Naive B cell (primary cell): Measurements from ENCODE around the gene KDSR. TPM values are rescaled to one million over a fixed set of nuclear protein-coding genes. Genes with fewer than 3 reads are reported as not detected.

ENCODE experiments used
- ATAC-seq, 2 donors: fragments of 150-1000 bp; cut with Tn5 transposase; 2 replicates each; pipeline ENCODE4 v1.10.0; 2021; ENCODE audit warnings: low read depth in 2 of 2, mild to moderate bottlenecking in 2 of 2, moderate library complexity in 2 of 2
- DNase-seq: peaks from one replicate; pipeline ENCODE4 v3.0.0; 2022
- H3K27ac Mint-ChIP-seq, 6 donors: one replicate each; pipeline ENCODE4 v1.8.0; 2020 to 2022; ENCODE audit warnings: mild to moderate bottlenecking in 6 of 6, mixed read lengths in 6 of 6, moderate library complexity in 5 of 6, inconsistent platforms in 2 of 6
- H3K27me3 Mint-ChIP-seq, 3 donors: one replicate each; pipeline ENCODE4 v1.8.0; 2021 to 2022; ENCODE audit warnings: mixed read lengths in 3 of 3, mild to moderate bottlenecking in 1 of 3
- H3K36me3 Mint-ChIP-seq, 2 donors: one replicate each; pipeline ENCODE4 v1.8.0; 2020 to 2022; ENCODE audit warnings: mixed read lengths in 2 of 2, inconsistent platforms in 1 of 2, mild to moderate bottlenecking in 1 of 2
- H3K4me1 Mint-ChIP-seq, 3 donors: one replicate each; pipeline ENCODE4 v1.8.0; 2020 to 2022; ENCODE audit warnings: mixed read lengths in 3 of 3, inconsistent platforms in 1 of 3, mild to moderate bottlenecking in 1 of 3, moderate library complexity in 1 of 3
- H3K4me3 Mint-ChIP-seq, 8 donors: one replicate each; pipeline ENCODE4 v1.8.0; 2020 to 2022; ENCODE audit warnings: mild to moderate bottlenecking in 8 of 8, mixed read lengths in 8 of 8, moderate library complexity in 8 of 8, inconsistent platforms in 2 of 8
- H3K9me3 Mint-ChIP-seq, 7 donors: one replicate each; pipeline ENCODE4 v1.8.0; 2020 to 2022; ENCODE audit warnings: mixed read lengths in 7 of 7, mild to moderate bottlenecking in 5 of 7, inconsistent platforms in 2 of 7, moderate library complexity in 1 of 7
- polyA plus RNA-seq, 6 donors: library from polyadenylated mRNA; unstranded; fragments of 300-500 nt; fragmentation: Illumina TruSeq; gene quantifications; one replicate each; pipeline ENCODE4 v1.2.3, GENCODE V29; 2021; ENCODE audit warnings: low read depth in 6 of 6

Gene KDSR
- 10 to 100 TPM; 18.9 to 47.1 (median 38.2) TPM for polyA plus RNA-seq

- peak within 1 kb of the TSS; percentile 81 to 95 (median 92) for H3K4me3 Mint-ChIP-seq
- ATAC-seq (peak; percentile 92 to 94), DNase-seq (peak; percentile 85)
- no peaks in the 10 kb centered on the region for H3K36me3 Mint-ChIP-seq
- H3K27me3 Mint-ChIP-seq: no peaks in the 10 kb centered on the region
- H3K9me3 Mint-ChIP-seq: peaks cover 0 to 5% (median 0%) of the 10 kb centered on the region in 7 donors
- peak within 1 kb of the TSS; percentile 67 to 92 (median 78) for H3K27ac Mint-ChIP-seq
- peaks cover 19 to 35% (median 30%) of the 10 kb centered on the region in 3 donors for H3K4me1 Mint-ChIP-seq
Measured at GRCh38 chr18:63367053-63367953, at the start of gene KDSR. KDSR (minus strand) TSS chr18:63367206; CDS start chr18:63367118, 88 bp downstream.

- ATAC-seq (no peak), DNase-seq (no peak)
- Mint-ChIP-seq H3K4me3 (no peak overlapping the region), H3K36me3 (peaks cover 7 to 20% of the 10 kb centered on the region in 2 donors), H3K4me1 (peaks cover 7 to 18% (median 16%) of the 10 kb centered on the region in 3 donors), H3K27ac (peak overlapping the region in 1 of 6 donors; percentile 54), H3K9me3 (no peaks in the 10 kb centered on the region), H3K27me3 (no peaks in the 10 kb centered on the region)
Measured at GRCh38 chr18:63412953-63413352, 45.9 kb upstream of the KDSR start.

- Mint-ChIP-seq H3K36me3 (peaks cover 7 to 26% of the 10 kb centered on the region in 2 donors), H3K27me3 (no peaks in the 10 kb centered on the region), H3K27ac (no peak overlapping the region), H3K4me3 (no peak overlapping the region), H3K9me3 (no peaks in the 10 kb centered on the region), H3K4me1 (peaks cover 13 to 20% (median 18%) of the 10 kb centered on the region in 3 donors)
- DNase-seq: no peak
- no peak for ATAC-seq
Measured at GRCh38 chr18:63410792-63411191, 43.8 kb upstream of the KDSR start.

GRCh38 chr18:63409301-63409700, 42.3 kb upstream of the KDSR start:
- H3K27me3 Mint-ChIP-seq: no peaks in the 10 kb centered on the region
- peaks cover 7 to 26% of the 10 kb centered on the region in 2 donors for H3K36me3 Mint-ChIP-seq
- no peak overlapping the region for H3K27ac Mint-ChIP-seq
- H3K4me3 Mint-ChIP-seq: no peak overlapping the region
- ATAC-seq (no peak), DNase-seq (no peak)
- H3K9me3 Mint-ChIP-seq: no peaks in the 10 kb centered on the region
- H3K4me1 Mint-ChIP-seq: peaks cover 13 to 16% (median 15%) of the 10 kb centered on the region in 3 donors

- DNase-seq (no peak), ATAC-seq (no peak)
- Mint-ChIP-seq H3K27me3 (no peaks in the 10 kb centered on the region), H3K27ac (peak overlapping the region in 2 of 6 donors; percentile 3 to 40), H3K36me3 (peaks cover 7 to 34% of the 10 kb centered on the region in 2 donors), H3K9me3 (no peaks in the 10 kb centered on the region), H3K4me3 (no peak overlapping the region), H3K4me1 (peaks cover 3 to 9% (median 7%) of the 10 kb centered on the region in 3 donors)
Measured at GRCh38 chr18:63407734-63408133, 40.7 kb upstream of the KDSR start.

- no peak for DNase-seq
- Mint-ChIP-seq H3K36me3 (peaks cover 7 to 40% of the 10 kb centered on the region in 2 donors), H3K27me3 (no peaks in the 10 kb centered on the region), H3K27ac (no peak overlapping the region), H3K4me3 (no peak overlapping the region), H3K9me3 (no peaks in the 10 kb centered on the region), H3K4me1 (peaks cover 0 to 9% (median 6%) of the 10 kb centered on the region in 3 donors)
- ATAC-seq: no peak
Measured at GRCh38 chr18:63405986-63406385, 39.0 kb upstream of the KDSR start.

GRCh38 chr18:63402246-63403162, 35.5 kb upstream of the KDSR start:
- Mint-ChIP-seq H3K4me1 (peaks cover 0 to 1% (median under 1%) of the 10 kb centered on the region in 3 donors), H3K27me3 (no peaks in the 10 kb centered on the region), H3K9me3 (no peaks in the 10 kb centered on the region), H3K4me3 (no peak overlapping the region), H3K27ac (peak overlapping the region in 1 of 6 donors; percentile 47), H3K36me3 (peaks cover 0 to 45% of the 10 kb centered on the region in 2 donors)
- DNase-seq: no peak
- no peak for ATAC-seq

GRCh38 chr18:63399300-63399699, 32.3 kb upstream of the KDSR start:
- ATAC-seq (no peak), DNase-seq (no peak)
- H3K9me3 Mint-ChIP-seq: no peaks in the 10 kb centered on the region
- H3K4me1 Mint-ChIP-seq: no peaks in the 10 kb centered on the region
- H3K36me3 Mint-ChIP-seq: peaks cover 0 to 44% of the 10 kb centered on the region in 2 donors
- H3K27ac Mint-ChIP-seq: no peak overlapping the region
- no peak overlapping the region for H3K4me3 Mint-ChIP-seq
- no peaks in the 10 kb centered on the region for H3K27me3 Mint-ChIP-seq

GRCh38 chr18:63397349-63397748, 30.3 kb upstream of the KDSR start:
- no peak for DNase-seq
- Mint-ChIP-seq H3K27ac (no peak overlapping the region), H3K4me1 (no peaks in the 10 kb centered on the region), H3K27me3 (no peaks in the 10 kb centered on the region), H3K4me3 (no peak overlapping the region), H3K9me3 (no peaks in the 10 kb centered on the region), H3K36me3 (peaks cover 0 to 24% of the 10 kb centered on the region in 2 donors)
- ATAC-seq: no peak

- no peak overlapping the region for H3K27ac Mint-ChIP-seq
- no peak overlapping the region for H3K4me3 Mint-ChIP-seq
- no peak for DNase-seq
- no peaks in the 10 kb centered on the region for H3K9me3 Mint-ChIP-seq
- H3K27me3 Mint-ChIP-seq: no peaks in the 10 kb centered on the region
- H3K36me3 Mint-ChIP-seq: peaks cover 0 to 26% of the 10 kb centered on the region in 2 donors
- no peaks in the 10 kb centered on the region for H3K4me1 Mint-ChIP-seq
- ATAC-seq: no peak
Measured at GRCh38 chr18:63395503-63395902, 28.5 kb upstream of the KDSR start.

- H3K4me1 Mint-ChIP-seq: no peaks in the 10 kb centered on the region
- DNase-seq: no peak
- ATAC-seq: no peak
- H3K27me3 Mint-ChIP-seq: no peaks in the 10 kb centered on the region
- no peak overlapping the region for H3K4me3 Mint-ChIP-seq
- no peak overlapping the region for H3K27ac Mint-ChIP-seq
- H3K36me3 Mint-ChIP-seq: peaks cover 0 to 21% of the 10 kb centered on the region in 2 donors
- H3K9me3 Mint-ChIP-seq: no peaks in the 10 kb centered on the region
Measured at GRCh38 chr18:63394954-63395353, 27.9 kb upstream of the KDSR start.

- H3K27ac Mint-ChIP-seq: no peak overlapping the region
- no peaks in the 10 kb centered on the region for H3K4me1 Mint-ChIP-seq
- DNase-seq (no peak), ATAC-seq (no peak)
- no peaks in the 10 kb centered on the region for H3K27me3 Mint-ChIP-seq
- no peak overlapping the region for H3K4me3 Mint-ChIP-seq
- peaks cover 10 to 13% of the 10 kb centered on the region in 2 donors for H3K36me3 Mint-ChIP-seq
- H3K9me3 Mint-ChIP-seq: peaks cover 0 to 5% (median 1%) of the 10 kb centered on the region in 7 donors
Measured at GRCh38 chr18:63387861-63388260, 20.9 kb upstream of the KDSR start.

- H3K4me3 Mint-ChIP-seq: peak overlapping the region in 2 of 8 donors; percentile 51 to 60
- peaks cover 0 to 5% (median 1%) of the 10 kb centered on the region in 7 donors for H3K9me3 Mint-ChIP-seq
- H3K27me3 Mint-ChIP-seq: no peaks in the 10 kb centered on the region
- peaks cover 5 to 16% of the 10 kb centered on the region in 2 donors for H3K36me3 Mint-ChIP-seq
- no peak overlapping the region for H3K27ac Mint-ChIP-seq
- no peak for DNase-seq
- ATAC-seq: no peak
- H3K4me1 Mint-ChIP-seq: peaks cover 9 to 11% (median 11%) of the 10 kb centered on the region in 3 donors
Measured at GRCh38 chr18:63382843-63383242, 15.8 kb upstream of the KDSR start.
